Panc1 (cell line): ENCODE data around the gene AMZ1. TPM values are rescaled to one million over a fixed set of nuclear protein-coding genes. Genes with fewer than 3 reads are reported as not detected.

Experiments used
- ATAC-seq: fragments of 200-7000 bp; cut with Tn5 transposase; 2 replicates; pipeline ENCODE4 v1.9.1; 2020; ENCODE audit warnings: mild to moderate bottlenecking, moderate library complexity
- BruUV-seq: library from RNA; stranded (reverse); fragments of 400-500 nt; replicated peaks from 2 replicates; lab custom pipeline; 2021; lab: Mats Ljungman, UMichigan
- CTCF ChIA-PET: fragments of 300-600 bp; sonication (Branson Sonifier 250); formaldehyde crosslinking; loops from one replicate; lab custom pipeline; 2022; ENCODE audit warnings: antibody characterized with exemption; lab: Charles Lee
- POLR2A ChIA-PET: fragments of 300-600 bp; sonication (Branson Sonifier 250); formaldehyde crosslinking; loops from one replicate; lab custom pipeline; 2022; ENCODE audit warnings: antibody characterized with exemption; lab: Charles Lee
- DNase-seq: peaks from one replicate; pipeline ENCODE4 v3.0.0-alpha.2; 2010; ENCODE audit warnings: low read depth, low spot score
- H3K27ac ChIP-seq: 2 replicates; pipeline ENCODE4 v1.5.1; 2011; ENCODE audit warnings: mild to moderate bottlenecking, low read length, inconsistent platforms
- H3K27me3 ChIP-seq: fragments of 200-500 bp; sonication (Bioruptor generic); 2 replicates; pipeline ENCODE4 v1.6.0; 2014; ENCODE audit warnings: low read length, inconsistent platforms; ENCODE audit not compliant: control insufficient read depth, insufficient read depth
- H3K36me3 ChIP-seq: fragments of 200-500 bp; sonication (Bioruptor generic); 2 replicates; pipeline ENCODE4 v1.5.1; 2014; ENCODE audit warnings: inconsistent platforms, mild to moderate bottlenecking, low read length, moderate library complexity; ENCODE audit not compliant: control insufficient read depth, insufficient read depth
- H3K4me1 ChIP-seq: 2 replicates; pipeline ENCODE4 v1.5.1; 2011; ENCODE audit warnings: inconsistent platforms, mild to moderate bottlenecking, low read length, moderate library complexity; ENCODE audit not compliant: control insufficient read depth, insufficient read depth
- H3K4me3 ChIP-seq, 2 experiments: 2 replicates each; pipeline ENCODE4 v1.5.1; 2011 to 2012; ENCODE audit warnings: low read depth in 2 of 2, low read length in 2 of 2, mild to moderate bottlenecking in 2 of 2, inconsistent platforms in 1 of 2, moderate library complexity in 1 of 2
- H3K9me3 ChIP-seq: fragments of 200-500 bp; sonication (Bioruptor generic); 2 replicates; pipeline ENCODE4 v1.5.1; 2014; ENCODE audit warnings: low read depth, mild to moderate bottlenecking, inconsistent platforms, low read length, moderate library complexity; ENCODE audit not compliant: control insufficient read depth, insufficient read depth
- CTCF ChIP-seq: fragments of 450-650 bp; IDR thresholded peaks from 2 replicates; pipeline ENCODE4 v1.5.1; 2017; ENCODE audit warnings: mild to moderate bottlenecking
- POLR2AphosphoS5 ChIP-seq: IDR thresholded peaks from 2 replicates; pipeline ENCODE4 v1.6.1; 2012; ENCODE audit warnings: mild to moderate bottlenecking, low read depth, low read length, moderate library complexity
- REST ChIP-seq, 2 experiments: IDR thresholded peaks; 2 replicates each; pipeline ENCODE4 v1.6.1; 2011 to 2012; ENCODE audit warnings: low read depth in 2 of 2, control low read depth in 1 of 2, low read length in 1 of 2, mild to moderate bottlenecking in 1 of 2, moderate library complexity in 1 of 2; ENCODE audit not compliant: insufficient read depth in 1 of 2
- SIN3A ChIP-seq: IDR thresholded peaks from 2 replicates; pipeline ENCODE4 v1.6.1; 2012; ENCODE audit warnings: low read depth, mild to moderate bottlenecking, low read length, moderate library complexity, borderline replicate concordance; ENCODE audit not compliant: insufficient read depth
- TCF7L2 ChIP-seq: IDR thresholded peaks from 2 replicates; pipeline ENCODE4 v1.6.1; 2011; ENCODE audit warnings: mild to moderate bottlenecking, low read depth, low read length, inconsistent platforms
- in situ Hi-C: cut with HindIII; loops from 2 replicates; pipeline ENCODE4 v1.10.0; 2016; ENCODE audit warnings: low sequenced_read_pairs, low pct_unique_long_range_greater_than_20kb
- intact Hi-C: fragments of 100-400 bp; cut with micrococcal nuclease; formaldehyde crosslinking; loops from one replicate; pipeline ENCODE4 v1.10.0; 2022; ENCODE audit not compliant: unreplicated experiment
- total RNA-seq: library from RNA; stranded (reverse); gene quantifications from one replicate; pipeline ENCODE4 v1.2.1, GENCODE V29; 2021; ENCODE audit not compliant: unreplicated experiment

AMZ1 gene
- total RNA-seq, 1 experiment from 2014 or later: 0.57 TPM

GRCh38 chr7:2717293-2718261, 29.6 kb downstream of the AMZ1 start:
- TF ChIP-seq POLR2AphosphoS5 (no peak), CTCF (no peak), SIN3A (no peak), REST (IDR thresholded peaks at IDR 0.05; ENCODE audit: insufficient read depth in 1 of 2, low read depth in 2 of 2, low read length in 1 of 2) (no peak), TCF7L2 (no peak)
- ChIA-PET POLR2A (no interaction called here), CTCF (no interaction called here)
- DNase-seq: no peak
- H3K9me3 ChIP-seq: no peaks in the 10 kb centered on the region
- no peak overlapping the region for H3K4me3 ChIP-seq
- H3K36me3 ChIP-seq: no peaks in the 10 kb centered on the region; the same call in 1 of the 2 replicates
- H3K27ac ChIP-seq: no peak overlapping the region
- in situ Hi-C loops: no loop called here
- intact Hi-C loops: no loop called here
- ATAC-seq: no peak
- peaks cover 15% of the 10 kb centered on the region; the same call in 1 of the 2 replicates for H3K4me1 ChIP-seq
- no TSS peak for BruUV-seq
- H3K27me3 ChIP-seq: no peaks in the 10 kb centered on the region

GRCh38 chr7:2718296-2718965, 30.4 kb downstream of the AMZ1 start:
- CTCF ChIA-PET: interaction anchor here (0.5 to 0.8 kb wide), 3 partner anchors 8 to 325 kb away, joined by 3 to 4 read pairs (median 3); no protein-coding TSS in a partner anchor
- no peak for TF ChIP-seq TCF7L2
- no peak for TF ChIP-seq SIN3A
- TF ChIP-seq POLR2AphosphoS5: no peak
- no peak for TF ChIP-seq CTCF
- TF ChIP-seq REST (IDR thresholded peaks at IDR 0.05; ENCODE audit: insufficient read depth in 1 of 2, low read depth in 2 of 2, low read length in 1 of 2): no peak
- Histone ChIP-seq H3K36me3 (no peaks in the 10 kb centered on the region; the same call in 1 of the 2 replicates), H3K4me3 (no peak overlapping the region), H3K27me3 (no peaks in the 10 kb centered on the region), H3K27ac (no peak overlapping the region), H3K4me1 (peaks cover 15% of the 10 kb centered on the region; the same call in 1 of the 2 replicates), H3K9me3 (no peaks in the 10 kb centered on the region)
- POLR2A ChIA-PET: interaction anchor here (0.5 kb wide), 1 partner anchor 18 kb away, joined by 7 read pairs; no protein-coding TSS in a partner anchor
- BruUV-seq: no TSS peak
- ATAC-seq: no peak
- DNase-seq: no peak
- in situ Hi-C loops (no loop called here), intact Hi-C loops (no loop called here)
